ENCODE results near the gene LIX1L. TPM values are rescaled to one million over a fixed set of nuclear protein-coding genes. Genes with fewer than 3 reads are reported as not detected.

Gene LIX1L
- total and polyA plus RNA-seq, 2 donors (not counting 1 experiment from before 2014, with no cell fraction given), result 14.4 to 31.7 TPM

GRCh38 chr1:145946477-145946986 is 11.3 kb downstream of the LIX1L start:
- H3K4me2 ChIP-seq (replicated peaks; ENCODE audit: low read depth, low read length, poor library complexity, severe bottlenecking), result no peak overlapping the region
- H2AFZ ChIP-seq (ENCODE audit: insufficient read depth, low read depth, low read length, poor library complexity, severe bottlenecking), result no peak overlapping the region
- no peaks in the 10 kb centered on the region for H3K4me1 ChIP-seq (ENCODE audit: control insufficient read depth in 2 of 2, insufficient read depth in 2 of 2, low read length in 2 of 2)
- ATAC-seq (ENCODE audit: low read depth), result no peak
- TF ChIP-seq CTCF (IDR thresholded peaks at IDR 0.05), result no peak
- no peak for TF ChIP-seq EZH2 (IDR thresholded peaks at IDR 0.05; ENCODE audit: borderline replicate concordance, insufficient read depth, low read depth, low read length, poor library complexity, severe bottlenecking)
- H3K27me3 ChIP-seq (replicated peaks in 1 of 4; ENCODE audit: control extremely low read depth in 1 of 4, control insufficient read depth in 3 of 4, insufficient read depth in 4 of 4, low read length in 3 of 4), result no peaks in the 10 kb centered on the region
- no peak overlapping the region for H3K27ac ChIP-seq (ENCODE audit: low read length in 2 of 2)
- peaks cover 29% of the 10 kb centered on the region for H3K79me2 ChIP-seq (ENCODE audit: control insufficient read depth, insufficient read depth, low read length)
- no peaks in the 10 kb centered on the region for H3K9me3 Mint-ChIP-seq (ENCODE audit: insufficient read depth)
- intact Hi-C loops (cut with micrococcal nuclease), result no loop called here
- H4K20me1 ChIP-seq (ENCODE audit: control insufficient read depth, insufficient read depth, low read length, poor library complexity, severe bottlenecking), result no peaks in the 10 kb centered on the region
- CTCF ChIA-PET, result no interaction called here
- H3K36me3 ChIP-seq (replicated peaks in 1 of 2; ENCODE audit: control extremely low read depth in 1 of 2, control insufficient read depth in 1 of 2, extremely low read depth in 1 of 2, insufficient read depth in 2 of 2, low read length in 1 of 2), result peaks cover 3 to 27% of the 10 kb centered on the region in 2 experiments
- H3K27me3 Mint-ChIP-seq, result no peaks in the 10 kb centered on the region
- no peak overlapping the region for H3K27ac Mint-ChIP-seq
- POLR2A ChIA-PET, result no interaction called here
- H3K9me3 ChIP-seq (ENCODE audit: control extremely low read depth in 1 of 3, control insufficient read depth in 2 of 3, insufficient read depth in 1 of 3, low read length in 2 of 3), result no peaks in the 10 kb centered on the region
- no peak overlapping the region for H3K9ac ChIP-seq (ENCODE audit: low read length)
- peaks cover 3% of the 10 kb centered on the region for H3K4me1 Mint-ChIP-seq
- WGBS (ENCODE audit: insufficient coverage), result 88% methylated on average over 1 of the region's 4 CpGs
- no peak overlapping the region for H3K4me3 Mint-ChIP-seq
- DNase-seq, result no peak
- H3K4me3 ChIP-seq (ENCODE audit: control extremely low read depth in 1 of 5, extremely low read depth in 1 of 5, insufficient read depth in 1 of 5, low read depth in 2 of 5, low read length in 4 of 5), result no peak overlapping the region

- POLR2A ChIA-PET, result interaction anchor here (0.6 to 0.7 kb wide), 2 partner anchors 14 to 20 kb away, joined by 3 to 5 read pairs; partner anchors contain the start of genes ANKRD34A and POLR3GL
- H2AFZ ChIP-seq (ENCODE audit: insufficient read depth, low read depth, low read length, poor library complexity, severe bottlenecking), result no peak overlapping the region
- no peak for DNase-seq
- intact Hi-C loops (cut with micrococcal nuclease), result no loop called here
- 100% methylated on average over 1 of the region's 3 CpGs for WGBS (ENCODE audit: insufficient coverage)
- H3K36me3 ChIP-seq (replicated peaks in 1 of 2; ENCODE audit: control extremely low read depth in 1 of 2, control insufficient read depth in 1 of 2, extremely low read depth in 1 of 2, insufficient read depth in 2 of 2, low read length in 1 of 2), result peaks cover 3 to 26% of the 10 kb centered on the region in 2 experiments
- H3K4me1 ChIP-seq (ENCODE audit: control insufficient read depth in 2 of 2, insufficient read depth in 2 of 2, low read length in 2 of 2), result no peaks in the 10 kb centered on the region
- no peak overlapping the region for H3K4me3 ChIP-seq (ENCODE audit: control extremely low read depth in 1 of 5, extremely low read depth in 1 of 5, insufficient read depth in 1 of 5, low read depth in 2 of 5, low read length in 4 of 5)
- no peak overlapping the region for H3K9ac ChIP-seq (ENCODE audit: low read length)
- H3K4me2 ChIP-seq (replicated peaks; ENCODE audit: low read depth, low read length, poor library complexity, severe bottlenecking), result no peak overlapping the region
- no peak overlapping the region for H3K27ac ChIP-seq (ENCODE audit: low read length in 2 of 2)
- TF ChIP-seq CTCF (IDR thresholded peaks at IDR 0.05) (no peak), EZH2 (IDR thresholded peaks at IDR 0.05; ENCODE audit: borderline replicate concordance, insufficient read depth, low read depth, low read length, poor library complexity, severe bottlenecking) (no peak)
- Mint-ChIP-seq H3K27me3 (no peaks in the 10 kb centered on the region), H3K27ac (no peak overlapping the region), H3K4me1 (no peaks in the 10 kb centered on the region), H3K4me3 (no peak overlapping the region), H3K9me3 (ENCODE audit: insufficient read depth) (no peaks in the 10 kb centered on the region)
- CTCF ChIA-PET, result interaction anchor here (0.9 to 1.1 kb wide), 2 partner anchors 35 kb away, joined by 3 to 4 read pairs; no protein-coding TSS in a partner anchor
- H4K20me1 ChIP-seq (ENCODE audit: control insufficient read depth, insufficient read depth, low read length, poor library complexity, severe bottlenecking), result no peaks in the 10 kb centered on the region
- peaks cover 10% of the 10 kb centered on the region for H3K79me2 ChIP-seq (ENCODE audit: control insufficient read depth, insufficient read depth, low read length)
- no peaks in the 10 kb centered on the region for H3K9me3 ChIP-seq (ENCODE audit: control extremely low read depth in 1 of 3, control insufficient read depth in 2 of 3, insufficient read depth in 1 of 3, low read length in 2 of 3)
- ATAC-seq (ENCODE audit: low read depth), result no peak
- no peaks in the 10 kb centered on the region for H3K27me3 ChIP-seq (replicated peaks in 1 of 4; ENCODE audit: control extremely low read depth in 1 of 4, control insufficient read depth in 3 of 4, insufficient read depth in 4 of 4, low read length in 3 of 4)
Observed at GRCh38 chr1:145944532-145944931, 13.3 kb downstream of the LIX1L start.
